Endothelial cell of hepatic sinusoid (primary cell): ENCODE measurements around the gene PMEPA1.

Experiments used
- in situ Hi-C: cut with HindIII; loops from 2 replicates; pipeline ENCODE4 v1.10.0; 2017; ENCODE audit warnings: low sequenced_read_pairs

Gene PMEPA1

DNA sequence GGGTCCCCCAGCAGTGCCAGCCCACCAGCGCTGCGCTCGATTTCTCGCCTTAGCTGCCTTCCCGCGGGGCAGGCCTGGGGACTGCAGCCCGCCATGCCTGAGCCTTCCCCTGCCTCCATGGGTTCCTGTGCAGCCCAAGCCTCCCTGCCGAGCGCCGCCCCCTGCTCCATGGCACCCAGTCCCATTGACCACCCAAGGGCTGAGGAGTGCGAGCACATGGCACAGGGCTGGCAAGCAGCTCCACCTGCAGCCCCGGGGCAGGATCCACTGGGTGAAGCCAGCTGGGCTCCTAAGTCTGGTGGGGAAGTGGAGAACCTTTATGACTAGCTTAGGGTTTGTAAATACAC lies 80.9 kb downstream of the PMEPA1 start:
- in situ Hi-C loops: loop anchor here (25.0 kb wide), 1 partner anchor 458 kb away; no protein-coding TSS in a partner anchor

DNA sequence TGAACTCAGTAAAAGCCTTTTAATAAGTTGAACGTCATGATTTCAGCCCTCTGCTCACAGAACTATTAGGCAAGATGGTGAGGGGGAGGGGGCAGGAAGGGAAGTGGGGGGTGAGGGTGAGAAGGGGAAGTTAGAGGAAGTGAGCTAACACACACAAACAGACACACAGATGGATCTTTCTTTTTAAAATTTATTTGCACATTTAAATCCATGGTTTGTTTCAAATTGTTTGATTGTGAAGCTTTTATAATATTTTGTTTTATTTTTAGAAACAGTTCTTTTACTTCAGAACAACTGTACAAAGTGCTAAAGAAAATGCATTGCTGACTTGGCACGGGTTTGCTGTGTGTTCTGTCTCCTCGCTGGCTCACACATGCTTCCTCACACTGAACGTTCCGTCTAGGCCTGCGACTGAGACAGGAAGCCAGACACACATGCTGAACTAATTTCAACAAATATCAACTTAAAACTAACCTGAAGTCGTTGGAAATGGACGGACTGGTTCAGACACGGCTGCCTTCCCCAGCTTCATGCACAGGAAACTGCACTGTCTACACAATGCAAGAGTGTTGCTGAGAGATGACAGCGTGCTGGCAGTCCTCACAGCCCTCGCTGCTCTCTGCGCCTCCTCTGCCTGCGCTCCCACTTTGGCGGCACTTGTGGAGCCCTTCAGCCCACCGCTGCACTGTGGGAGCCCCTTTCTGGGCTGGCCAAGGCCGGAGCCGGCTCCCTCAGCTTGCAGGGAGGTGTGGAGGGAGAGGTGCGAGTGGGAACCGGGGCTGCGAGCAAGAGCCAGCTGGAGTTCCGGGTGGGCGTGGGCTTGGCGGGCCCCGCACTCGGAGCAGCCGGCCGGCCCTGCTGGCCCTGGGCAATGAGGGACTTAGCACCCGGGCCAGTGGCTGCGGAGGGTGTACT lies 81.5 kb downstream of the PMEPA1 start:
- in situ Hi-C loops: loop anchor here (25.0 kb wide), 1 partner anchor 459 kb away; no protein-coding TSS in a partner anchor

DNA sequence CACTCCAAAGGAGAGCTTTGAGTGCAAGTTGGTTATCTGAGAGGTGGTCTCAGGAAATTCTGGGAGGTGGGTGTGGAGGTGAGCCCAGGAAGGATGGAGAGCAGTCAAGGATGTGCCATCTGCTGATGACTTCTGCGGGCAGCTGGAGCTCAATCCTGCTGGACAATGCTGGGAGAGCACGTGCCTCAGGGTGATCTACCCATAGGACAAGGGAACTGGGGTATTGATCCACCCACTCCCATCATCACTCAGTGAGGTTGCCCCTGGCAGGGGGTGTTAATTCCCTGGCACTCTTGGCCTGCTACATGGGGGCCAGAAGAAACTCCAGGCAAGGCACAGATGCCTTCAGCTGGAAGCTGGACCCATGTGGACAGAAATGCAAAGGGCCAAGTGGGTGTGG lies 82.5 kb downstream of the PMEPA1 start:
- in situ Hi-C loops: loop anchor here (25.0 kb wide), 1 partner anchor 460 kb away; no protein-coding TSS in a partner anchor

DNA sequence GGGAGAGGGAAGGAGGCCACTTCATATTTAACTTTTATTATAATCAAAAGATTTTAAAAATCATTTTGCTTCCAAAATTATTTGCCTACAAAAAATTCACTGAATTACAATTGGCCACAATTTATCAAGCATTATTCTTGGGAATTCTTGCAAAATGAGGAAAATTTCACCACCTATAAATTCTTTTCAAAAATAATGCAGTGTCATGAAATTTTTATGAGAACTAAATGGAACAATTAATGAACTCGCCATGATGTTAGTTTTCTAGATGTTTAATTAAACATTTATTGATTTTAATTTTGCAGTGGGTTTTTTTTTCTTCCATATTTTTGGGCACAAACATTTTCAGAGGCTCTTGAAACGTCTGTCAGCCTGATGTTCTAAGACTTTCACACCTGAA lies 83.8 kb downstream of the PMEPA1 start:
- in situ Hi-C loops: loop anchor here (25.0 kb wide), 1 partner anchor 461 kb away; no protein-coding TSS in a partner anchor

DNA sequence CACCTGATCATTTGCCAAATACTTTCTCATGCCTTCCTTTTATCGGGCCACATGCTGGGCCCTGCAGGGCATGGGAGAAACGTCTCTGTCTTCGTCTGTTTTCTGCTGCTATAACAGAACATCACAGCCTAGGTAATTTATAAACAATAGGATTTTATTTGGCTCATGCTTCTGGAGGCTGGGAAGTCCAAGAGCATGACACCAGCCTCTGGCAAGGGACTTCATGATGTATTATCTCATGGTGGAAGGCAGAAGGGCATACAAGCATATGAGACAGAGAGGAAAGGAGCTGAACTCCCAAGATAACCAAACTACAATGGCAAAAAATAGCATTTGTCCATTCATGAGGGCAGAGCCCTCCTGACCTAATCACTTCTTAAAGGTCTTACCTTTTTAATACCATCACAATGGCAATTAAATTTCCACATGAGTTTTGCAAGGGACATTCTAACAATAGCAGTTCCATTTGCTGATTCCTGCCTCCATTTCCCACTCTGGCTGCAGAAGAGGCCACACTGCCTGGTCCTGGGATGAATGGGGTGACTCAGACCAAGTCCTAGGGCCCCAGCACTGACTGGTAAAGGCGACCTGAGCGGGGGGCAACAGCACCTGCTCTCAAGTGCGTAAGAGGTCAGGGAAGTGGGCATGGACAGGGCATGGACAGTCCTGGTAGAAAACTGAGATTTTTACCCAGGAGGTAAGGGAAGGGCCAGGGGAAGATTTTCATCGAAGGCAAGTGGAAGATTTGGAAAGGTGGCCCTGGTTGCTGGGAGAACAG lies 84.4 kb downstream of the PMEPA1 start:
- in situ Hi-C loops: loop anchor here (25.0 kb wide), 1 partner anchor 462 kb away; no protein-coding TSS in a partner anchor

DNA sequence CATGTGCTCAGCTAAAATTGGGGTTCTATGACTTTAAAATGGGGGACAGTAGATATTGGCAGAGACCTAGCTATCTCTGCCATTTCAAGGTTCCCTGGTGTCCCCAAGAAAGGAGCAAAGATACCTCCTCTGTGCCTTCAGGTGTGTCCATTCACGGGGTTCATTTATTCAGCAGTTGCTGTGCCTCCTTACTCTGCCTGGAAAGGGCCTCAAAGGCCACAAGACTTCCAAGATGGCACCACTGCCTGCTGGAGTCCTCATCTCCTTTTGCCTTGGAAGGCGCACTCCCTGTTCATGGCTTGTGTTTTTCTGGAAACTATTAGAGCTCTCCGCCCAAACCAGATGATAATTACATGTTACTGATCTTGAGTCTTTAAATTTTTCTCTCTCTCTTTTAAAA lies 85.7 kb downstream of the PMEPA1 start:
- in situ Hi-C loops: no loop called here

DNA sequence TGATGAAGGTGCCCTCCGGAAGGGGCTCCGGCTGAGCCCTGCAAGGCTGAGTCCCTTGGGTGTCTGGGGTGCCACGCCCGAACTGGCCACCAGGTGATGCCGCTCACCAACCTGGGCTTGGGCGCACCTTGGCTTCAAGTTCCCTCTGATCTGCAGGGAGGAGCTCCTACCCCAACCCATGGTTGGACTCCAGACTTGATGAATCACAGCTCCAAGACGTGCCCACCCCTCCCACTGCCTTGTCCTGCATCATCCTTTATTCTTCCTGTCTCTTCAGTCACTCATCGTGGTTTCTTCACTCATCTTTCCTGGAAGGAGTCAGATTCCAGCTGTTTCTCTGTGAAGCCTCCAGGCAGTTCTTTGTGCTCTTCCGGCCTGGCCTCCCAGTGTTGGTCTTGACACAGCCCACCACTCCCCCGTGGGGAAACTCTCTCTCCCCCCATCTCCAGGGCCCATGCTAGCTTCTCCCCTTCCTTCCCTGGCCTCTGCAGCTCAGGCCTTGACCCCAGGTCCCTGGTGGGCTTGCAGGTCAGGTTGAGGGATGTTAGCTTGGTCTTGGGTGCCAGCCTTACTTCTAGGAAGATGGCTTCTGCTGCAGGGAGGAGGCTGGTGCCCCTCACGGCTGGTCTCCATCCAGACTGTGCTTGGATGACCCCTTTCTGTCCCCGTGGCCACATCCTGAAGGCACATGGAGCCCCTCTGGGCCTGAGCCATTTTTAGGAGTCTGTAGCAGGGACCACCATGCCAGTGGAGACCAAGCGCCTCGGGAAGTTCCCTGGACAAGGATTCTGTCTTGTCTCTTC lies 87.0 kb downstream of the PMEPA1 start:
- in situ Hi-C loops: no loop called here

DNA sequence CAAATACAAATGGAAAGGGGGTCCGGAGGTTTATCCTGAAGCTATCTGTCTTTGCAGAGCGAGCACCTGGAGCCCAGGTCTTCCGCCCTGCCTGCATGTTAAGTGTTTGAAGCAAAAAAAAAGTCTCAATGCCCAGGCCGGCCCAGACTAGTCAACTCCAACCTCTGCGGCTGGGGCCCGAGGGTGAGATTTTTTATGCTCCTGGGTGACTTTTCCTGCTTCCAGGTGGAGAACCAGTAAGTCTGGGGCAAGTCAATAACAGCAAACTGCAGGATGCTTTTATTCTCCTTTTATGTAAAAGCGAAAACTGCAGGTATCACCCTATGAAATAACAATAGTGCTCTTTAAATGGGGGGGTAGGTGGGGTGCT lies 87.6 kb downstream of the PMEPA1 start:
- in situ Hi-C loops: no loop called here

DNA sequence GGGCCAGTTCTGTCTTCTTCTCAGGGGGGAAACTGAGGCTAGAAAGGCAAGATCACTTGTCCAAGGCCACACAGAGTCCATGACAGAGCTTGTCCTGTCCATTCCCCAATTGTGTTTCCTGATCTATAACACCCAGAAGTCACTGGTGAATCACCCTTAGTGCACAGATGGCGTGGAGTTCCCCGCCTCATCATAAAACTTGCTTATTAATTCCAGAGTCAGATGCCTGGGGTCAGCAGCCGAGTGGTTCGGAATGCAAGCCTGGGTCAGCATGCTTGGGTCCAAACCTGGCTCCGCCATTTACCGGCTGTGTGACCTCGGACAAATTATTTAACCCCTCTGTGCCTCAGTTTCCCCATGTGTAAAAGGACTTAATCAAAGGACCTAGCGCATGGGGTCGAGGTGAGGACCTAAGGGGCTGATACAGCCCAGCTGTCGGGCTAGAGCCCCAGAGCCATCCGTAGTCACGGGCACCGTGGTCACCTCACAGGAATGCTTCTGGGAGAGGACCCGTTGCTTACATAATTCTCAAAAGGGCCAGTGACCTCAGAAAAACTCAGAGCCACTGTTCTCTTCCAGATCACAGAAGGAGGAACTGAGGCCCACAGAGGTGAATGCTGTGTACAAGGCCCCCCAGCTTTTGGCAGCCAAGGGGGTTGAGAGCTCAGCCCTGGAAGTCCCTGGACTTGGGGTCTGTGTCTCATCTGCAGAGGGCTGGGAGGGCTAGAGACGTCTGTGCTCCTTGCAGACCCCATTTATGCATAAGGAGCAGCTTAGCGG lies 88.2 kb downstream of the PMEPA1 start:
- in situ Hi-C loops: no loop called here

DNA sequence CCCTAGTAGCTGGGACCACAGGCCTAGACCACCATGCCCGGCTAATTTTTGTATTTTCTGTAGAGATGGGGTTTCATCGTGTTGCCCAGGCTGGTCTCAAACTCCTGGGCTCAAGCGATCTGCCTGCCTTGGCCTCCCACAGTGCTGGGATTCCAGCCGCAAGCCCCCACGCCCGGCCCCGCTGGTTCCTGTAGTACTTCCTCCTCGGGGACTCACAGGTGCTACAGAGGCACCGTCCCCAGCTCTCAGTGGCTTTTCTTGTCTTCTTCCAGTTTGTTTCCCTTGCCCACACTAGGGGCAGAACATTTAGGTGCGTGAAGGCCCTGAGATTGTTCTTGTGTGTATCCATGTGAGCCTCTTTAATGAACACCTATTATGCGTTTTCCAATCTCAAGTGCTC lies 88.8 kb downstream of the PMEPA1 start:
- in situ Hi-C loops: no loop called here

DNA sequence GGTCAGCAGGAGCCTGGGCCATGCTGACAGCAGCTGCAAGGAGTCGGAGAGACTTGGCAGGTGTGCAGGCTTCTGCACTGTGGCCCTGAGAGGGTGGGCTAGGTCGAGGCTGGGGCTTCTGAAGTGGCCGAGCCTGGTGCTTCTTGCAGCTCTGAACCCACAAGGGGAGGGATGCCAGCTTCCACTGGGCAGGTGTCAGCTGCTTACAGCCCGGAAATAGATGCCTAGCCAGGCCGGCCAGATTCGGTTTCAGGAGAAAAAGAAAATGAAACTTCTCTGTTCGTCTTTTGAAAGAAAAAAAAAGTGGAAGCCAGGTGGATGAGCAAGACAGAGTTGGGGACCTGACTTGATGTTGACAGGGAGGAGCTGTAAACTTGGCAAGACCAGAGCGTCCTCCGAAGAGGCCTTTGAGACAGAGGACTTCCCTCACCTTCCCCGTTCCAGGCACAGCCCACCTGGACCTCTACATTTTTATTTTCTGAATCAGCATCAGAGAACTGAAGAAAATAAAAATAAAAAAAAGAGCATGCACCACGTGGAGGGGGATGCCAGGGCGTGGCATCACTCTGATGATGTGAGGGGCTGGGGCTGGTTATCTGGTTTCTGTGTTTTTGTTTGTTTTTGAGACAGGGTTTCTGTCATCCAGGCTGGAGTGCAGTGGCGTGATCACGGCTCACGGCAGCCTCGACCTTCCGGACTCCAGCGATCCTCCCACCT lies 89.4 kb downstream of the PMEPA1 start, which contains the start of gene ZBP1:
ZBP1 (minus strand) TSS at position 153 of the 717 bp plus-strand sequence; CDS start at position 22, 131 bp downstream.
- in situ Hi-C loops: no loop called here

DNA sequence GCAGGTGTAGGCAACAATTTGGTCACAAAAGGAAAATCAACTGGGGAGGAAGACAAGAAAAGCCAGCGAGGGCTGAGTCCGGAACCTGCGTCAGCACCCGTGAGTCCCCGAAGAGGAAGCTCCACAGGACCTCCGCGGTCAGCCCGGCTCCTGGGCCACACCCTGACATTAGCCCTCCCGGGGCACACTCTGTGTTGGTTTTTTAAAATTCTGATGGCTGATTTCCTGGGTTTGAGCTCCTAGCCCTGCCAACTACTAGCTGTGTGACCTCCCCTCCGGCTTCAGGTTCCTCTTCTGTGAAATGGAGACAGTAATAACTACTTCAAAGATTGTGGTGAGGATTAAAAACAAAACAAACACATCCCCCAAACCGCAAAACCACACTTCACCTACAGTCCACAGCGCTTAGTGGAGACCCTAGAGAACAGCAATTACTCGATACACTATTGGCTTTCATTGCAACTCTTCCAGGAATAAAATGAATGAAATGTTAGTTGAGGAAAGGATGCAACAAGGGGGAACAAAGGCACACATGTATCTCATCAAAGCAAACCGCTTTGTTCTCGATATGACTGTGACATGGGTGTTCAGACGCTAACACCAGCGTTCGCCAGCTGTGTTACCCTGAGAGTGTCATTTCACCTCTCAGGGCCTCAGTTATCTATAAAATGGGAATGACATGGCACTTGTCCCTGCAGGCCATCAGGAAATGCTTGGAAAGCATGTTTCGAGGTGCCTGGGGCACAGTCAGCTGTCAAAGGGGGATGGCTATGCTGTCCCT lies 90.6 kb downstream of the PMEPA1 start:
- in situ Hi-C loops: no loop called here

DNA sequence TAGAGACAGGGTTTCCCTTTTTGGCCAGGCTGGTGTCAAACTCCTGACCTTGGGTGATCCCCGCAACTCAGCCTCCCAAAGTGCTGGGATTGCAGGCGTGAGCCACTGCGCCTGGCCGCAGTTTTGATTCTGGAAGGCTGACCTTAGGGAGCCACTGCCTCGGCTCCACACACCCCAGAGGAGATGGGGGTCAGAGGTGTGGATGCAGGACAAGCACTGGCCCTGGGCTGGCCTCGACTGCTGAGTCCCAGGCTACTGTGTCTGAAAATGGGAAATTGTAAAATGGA lies 91.1 kb downstream of the PMEPA1 start:
- in situ Hi-C loops: no loop called here

DNA sequence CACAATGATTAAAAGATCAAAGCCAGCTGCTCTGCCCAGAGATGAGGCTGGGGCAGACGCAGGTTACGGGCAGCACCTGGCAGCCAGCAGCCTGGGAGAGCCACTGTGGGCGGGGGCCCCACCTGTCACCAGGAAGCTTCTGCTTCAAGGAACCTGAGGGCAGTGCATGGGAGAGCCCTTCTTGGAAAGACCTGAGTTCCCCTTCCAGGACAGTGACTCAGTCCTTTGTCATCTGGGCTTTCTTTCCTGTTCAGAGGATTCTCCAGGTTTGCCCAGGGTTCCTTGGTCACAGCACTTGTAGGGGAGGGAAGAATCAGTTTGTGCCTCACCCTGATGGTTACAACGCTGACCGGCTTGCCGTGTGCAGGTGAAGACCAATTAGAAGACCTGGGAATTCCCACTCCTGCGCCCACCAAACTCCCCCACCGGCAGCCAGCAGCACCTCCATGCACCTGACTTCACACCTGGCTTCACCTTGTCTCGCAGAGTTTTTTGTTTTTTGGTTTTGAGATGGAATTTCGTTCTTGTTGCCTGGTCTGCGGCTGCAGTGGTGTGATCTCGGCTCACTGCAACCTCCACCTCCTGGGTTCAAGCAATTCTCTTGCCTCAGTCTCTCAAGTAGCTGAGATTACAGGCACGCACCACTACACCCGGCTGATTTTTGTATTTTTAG lies 91.6 kb downstream of the PMEPA1 start:
- in situ Hi-C loops: no loop called here

DNA sequence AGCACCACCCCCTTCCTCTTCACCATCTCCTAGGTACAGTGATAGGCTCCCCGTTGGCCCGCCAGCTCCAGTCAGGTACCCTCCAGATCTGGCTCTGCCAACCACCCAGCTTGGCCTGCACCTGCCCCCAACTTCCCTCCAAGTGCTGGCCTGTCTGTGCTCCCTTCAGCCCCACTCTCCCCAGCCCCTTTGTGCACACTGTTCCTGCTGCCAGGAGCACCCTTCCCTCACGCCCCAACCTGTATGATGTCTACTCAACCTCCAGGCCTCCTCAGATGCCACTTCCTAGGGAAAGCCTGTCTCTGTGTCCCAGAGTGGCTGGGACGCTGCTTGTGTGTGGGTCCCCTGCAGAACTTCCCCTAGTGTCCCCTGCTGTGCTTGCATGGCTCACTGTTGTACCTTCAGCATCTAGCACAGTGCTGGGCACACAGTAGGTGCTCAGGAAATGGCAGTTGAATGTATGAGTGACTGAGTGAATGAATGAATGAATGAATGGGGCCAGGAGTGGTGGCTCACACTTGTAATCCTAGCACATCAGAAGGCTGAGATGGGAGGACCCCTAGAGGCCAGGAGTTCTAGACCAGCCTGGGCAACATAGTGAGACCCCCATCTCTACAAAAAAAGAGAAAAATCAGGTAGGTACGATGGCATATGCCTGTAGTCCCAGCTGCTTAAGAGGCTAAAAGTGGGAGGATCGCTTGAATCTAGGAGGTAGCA lies 92.6 kb downstream of the PMEPA1 start:
- in situ Hi-C loops: no loop called here

DNA sequence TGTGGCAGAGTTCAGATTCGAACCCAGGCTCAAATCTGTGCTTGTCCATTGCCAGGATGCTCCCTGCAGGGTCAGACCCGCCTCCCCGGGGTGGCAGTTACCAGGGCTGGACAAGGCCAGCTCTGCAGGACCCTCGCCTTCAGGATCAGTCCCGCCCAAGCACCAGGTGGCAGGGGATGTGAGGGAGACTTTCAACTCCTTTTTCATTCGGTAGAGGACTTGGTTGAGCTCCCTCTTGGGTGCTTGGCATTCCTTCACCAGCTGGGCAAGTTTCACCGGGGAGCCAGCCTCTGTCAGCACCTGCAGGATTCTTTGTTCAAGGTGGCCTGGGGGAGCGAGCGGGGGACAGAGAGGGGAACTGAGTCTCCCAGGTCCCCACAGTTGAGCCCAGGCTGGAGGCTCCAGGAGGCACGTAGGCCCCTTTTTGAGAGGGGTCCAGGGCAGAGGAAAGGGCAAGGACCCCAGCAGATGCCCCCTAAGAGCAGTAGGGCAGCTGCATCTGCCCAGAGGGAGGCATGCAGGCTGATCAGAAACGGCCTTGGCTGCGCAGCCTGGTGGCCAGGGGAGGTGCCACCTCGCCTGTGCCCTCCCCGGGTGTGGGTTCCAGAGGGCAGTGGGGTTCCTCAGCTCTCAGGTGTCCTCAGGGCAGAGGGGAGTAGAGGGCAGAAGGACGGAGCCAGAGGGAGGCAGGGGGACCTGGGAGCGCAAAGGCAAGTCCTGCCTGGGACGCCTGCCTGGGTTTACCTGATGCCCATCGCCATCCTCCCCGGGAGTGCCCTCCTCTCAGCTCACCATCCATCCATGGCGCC lies 93.5 kb downstream of the PMEPA1 start:
- in situ Hi-C loops: no loop called here

DNA sequence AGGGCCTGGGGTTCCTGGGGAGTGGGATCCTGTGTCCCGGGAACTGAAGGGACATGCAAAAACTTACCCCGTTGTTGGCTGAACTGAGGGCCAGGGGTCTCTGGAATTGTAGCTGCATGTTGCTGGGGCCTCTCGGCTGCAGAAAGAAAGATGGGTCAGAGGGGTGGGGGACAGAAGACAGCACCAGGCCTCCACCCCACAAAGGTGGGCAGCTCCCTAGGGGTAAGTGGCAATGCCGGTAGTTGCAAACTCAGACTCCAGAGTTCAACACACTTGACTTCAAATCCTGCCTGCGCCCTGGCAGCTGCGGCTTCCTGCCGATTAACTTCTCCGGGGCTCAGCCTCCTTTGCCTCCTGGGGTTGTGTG lies 94.4 kb downstream of the PMEPA1 start:
- in situ Hi-C loops: no loop called here
